ENCODE results near the gene PDGFC.

Gene PDGFC

GRCh38 chr4:156746111-156746510, 225.5 kb downstream of the PDGFC start:
- ChIA-PET CTCF (no interaction called here), POLR2A (no interaction called here)
- TF ChIP-seq ZNF384 (IDR thresholded peaks at IDR 0.05), result no peak
- no peak for TF ChIP-seq SUZ12 (IDR thresholded peaks at IDR 0.05)
- no peak for TF ChIP-seq BHLHE40 (IDR thresholded peaks at IDR 0.05; ENCODE audit: borderline replicate concordance)
- no peak for TF ChIP-seq NFRKB (IDR thresholded peaks at IDR 0.05)
- no peak for TF ChIP-seq HDGF (IDR thresholded peaks at IDR 0.05; ENCODE audit: borderline replicate concordance)
- TF ChIP-seq FOXA1 (IDR thresholded peaks at IDR 0.05), result no peak
- TF ChIP-seq FOXK2 (IDR thresholded peaks at IDR 0.05), result no peak
- no peak for TF ChIP-seq ARNT (IDR thresholded peaks at IDR 0.05)
- no peak for TF ChIP-seq ELF4 (IDR thresholded peaks at IDR 0.05)
- TF ChIP-seq CTBP1 (IDR thresholded peaks at IDR 0.05; ENCODE audit: borderline replicate concordance), result no peak
- DNase-seq (ENCODE audit: extremely low spot score), result no peak

GRCh38 chr4:156738766-156739165, 232.8 kb downstream of the PDGFC start:
- POLR2A ChIA-PET, result no interaction called here
- no peak for DNase-seq (ENCODE audit: extremely low spot score)
- TF ChIP-seq FOXK2 (IDR thresholded peaks at IDR 0.05) (no peak), LEF1 (IDR thresholded peaks at IDR 0.05; ENCODE audit: borderline replicate concordance) (no peak), L3MBTL2 (conservative IDR thresholded peaks at IDR 0.05) (no peak), HDGF (IDR thresholded peaks at IDR 0.05; ENCODE audit: borderline replicate concordance) (no peak), ARNT (IDR thresholded peaks at IDR 0.05) (no peak), SUZ12 (IDR thresholded peaks at IDR 0.05) (no peak), ELF4 (IDR thresholded peaks at IDR 0.05) (no peak), TARDBP (IDR thresholded peaks at IDR 0.05) (no peak), NFRKB (IDR thresholded peaks at IDR 0.05) (no peak), FOXA1 (IDR thresholded peaks at IDR 0.05) (no peak), ZNF384 (IDR thresholded peaks at IDR 0.05) (no peak), BHLHE40 (IDR thresholded peaks at IDR 0.05; ENCODE audit: borderline replicate concordance) (no peak), SP1 (IDR thresholded peaks at IDR 0.05) (no peak), CTBP1 (IDR thresholded peaks at IDR 0.05; ENCODE audit: borderline replicate concordance) (no peak), PKNOX1 (IDR thresholded peaks at IDR 0.05) (no peak)
- CTCF ChIA-PET, result no interaction called here

GRCh38 chr4:156734965-156735895, 236.4 kb downstream of the PDGFC start:
- TF ChIP-seq FOXA1 (IDR thresholded peaks at IDR 0.05) (no peak), FOXK2 (IDR thresholded peaks at IDR 0.05) (no peak), BHLHE40 (IDR thresholded peaks at IDR 0.05; ENCODE audit: borderline replicate concordance) (no peak), HDGF (IDR thresholded peaks at IDR 0.05; ENCODE audit: borderline replicate concordance) (no peak), NFRKB (IDR thresholded peaks at IDR 0.05) (no peak), ELF4 (IDR thresholded peaks at IDR 0.05) (no peak), ARNT (IDR thresholded peaks at IDR 0.05) (no peak), L3MBTL2 (conservative IDR thresholded peaks at IDR 0.05) (no peak), PKNOX1 (IDR thresholded peaks at IDR 0.05) (no peak), SUZ12 (IDR thresholded peaks at IDR 0.05) (no peak), ZNF384 (IDR thresholded peaks at IDR 0.05) (no peak), LEF1 (IDR thresholded peaks at IDR 0.05; ENCODE audit: borderline replicate concordance) (no peak), CTBP1 (IDR thresholded peaks at IDR 0.05; ENCODE audit: borderline replicate concordance) (no peak), TARDBP (IDR thresholded peaks at IDR 0.05) (no peak), SP1 (IDR thresholded peaks at IDR 0.05) (no peak)
- POLR2A ChIA-PET, result no interaction called here
- DNase-seq (ENCODE audit: extremely low spot score), result no peak
- CTCF ChIA-PET, result interaction anchor here (0.9 kb wide), 1 partner anchor 28 kb away, joined by 3 read pairs; no protein-coding TSS in a partner anchor

- ChIA-PET POLR2A (no interaction called here), CTCF (no interaction called here)
- DNase-seq (ENCODE audit: extremely low spot score), result no peak
- TF ChIP-seq BHLHE40 (IDR thresholded peaks at IDR 0.05; ENCODE audit: borderline replicate concordance) (no peak), CTBP1 (IDR thresholded peaks at IDR 0.05; ENCODE audit: borderline replicate concordance) (no peak), ELF4 (IDR thresholded peaks at IDR 0.05) (no peak), SUZ12 (IDR thresholded peaks at IDR 0.05) (no peak), PKNOX1 (IDR thresholded peaks at IDR 0.05) (no peak), ARNT (IDR thresholded peaks at IDR 0.05) (no peak), TARDBP (IDR thresholded peaks at IDR 0.05) (no peak), L3MBTL2 (conservative IDR thresholded peaks at IDR 0.05) (no peak), FOXK2 (IDR thresholded peaks at IDR 0.05) (no peak), FOXA1 (IDR thresholded peaks at IDR 0.05) (no peak), ZNF384 (IDR thresholded peaks at IDR 0.05) (no peak), HDGF (IDR thresholded peaks at IDR 0.05; ENCODE audit: borderline replicate concordance) (no peak), SP1 (IDR thresholded peaks at IDR 0.05) (no peak), LEF1 (IDR thresholded peaks at IDR 0.05; ENCODE audit: borderline replicate concordance) (no peak), NFRKB (IDR thresholded peaks at IDR 0.05) (no peak), FOXM1 (IDR thresholded peaks at IDR 0.05; ENCODE audit: borderline replicate concordance) (no peak)
These were observed 238.0 kb downstream of the PDGFC start for GRCh38 chr4:156733582-156733981.

GRCh38 chr4:156732634-156733033, 239.0 kb downstream of the PDGFC start:
- ChIA-PET POLR2A (no interaction called here), CTCF (no interaction called here)
- DNase-seq (ENCODE audit: extremely low spot score), result no peak
- TF ChIP-seq FOXM1 (IDR thresholded peaks at IDR 0.05; ENCODE audit: borderline replicate concordance), result no peak

- no peak for DNase-seq (ENCODE audit: extremely low spot score)
- ChIA-PET POLR2A (no interaction called here), CTCF (no interaction called here)
- no peak for TF ChIP-seq SUZ12 (IDR thresholded peaks at IDR 0.05)
- TF ChIP-seq ARNT (IDR thresholded peaks at IDR 0.05), result no peak
- TF ChIP-seq NFRKB (IDR thresholded peaks at IDR 0.05), result no peak
- TF ChIP-seq FOXM1 (IDR thresholded peaks at IDR 0.05; ENCODE audit: borderline replicate concordance), result no peak
- TF ChIP-seq SP1 (IDR thresholded peaks at IDR 0.05), result no peak
- no peak for TF ChIP-seq ZNF384 (IDR thresholded peaks at IDR 0.05)
- TF ChIP-seq LEF1 (IDR thresholded peaks at IDR 0.05; ENCODE audit: borderline replicate concordance), result no peak
These were observed 242.2 kb downstream of the PDGFC start for GRCh38 chr4:156729416-156729815.

Measured in HEK293T (cell line).